ENCODE results near the gene RAB18. TPM values are rescaled to one million over a fixed set of nuclear protein-coding genes. Genes with fewer than 3 reads are reported as not detected.

The RAB18 gene
- total and polyA plus RNA-seq, 2 of the 8 experiments (the other 6 are each of a cell fraction or from before 2014, with no cell fraction given), result 14.7 to 69.7 TPM

DNA sequence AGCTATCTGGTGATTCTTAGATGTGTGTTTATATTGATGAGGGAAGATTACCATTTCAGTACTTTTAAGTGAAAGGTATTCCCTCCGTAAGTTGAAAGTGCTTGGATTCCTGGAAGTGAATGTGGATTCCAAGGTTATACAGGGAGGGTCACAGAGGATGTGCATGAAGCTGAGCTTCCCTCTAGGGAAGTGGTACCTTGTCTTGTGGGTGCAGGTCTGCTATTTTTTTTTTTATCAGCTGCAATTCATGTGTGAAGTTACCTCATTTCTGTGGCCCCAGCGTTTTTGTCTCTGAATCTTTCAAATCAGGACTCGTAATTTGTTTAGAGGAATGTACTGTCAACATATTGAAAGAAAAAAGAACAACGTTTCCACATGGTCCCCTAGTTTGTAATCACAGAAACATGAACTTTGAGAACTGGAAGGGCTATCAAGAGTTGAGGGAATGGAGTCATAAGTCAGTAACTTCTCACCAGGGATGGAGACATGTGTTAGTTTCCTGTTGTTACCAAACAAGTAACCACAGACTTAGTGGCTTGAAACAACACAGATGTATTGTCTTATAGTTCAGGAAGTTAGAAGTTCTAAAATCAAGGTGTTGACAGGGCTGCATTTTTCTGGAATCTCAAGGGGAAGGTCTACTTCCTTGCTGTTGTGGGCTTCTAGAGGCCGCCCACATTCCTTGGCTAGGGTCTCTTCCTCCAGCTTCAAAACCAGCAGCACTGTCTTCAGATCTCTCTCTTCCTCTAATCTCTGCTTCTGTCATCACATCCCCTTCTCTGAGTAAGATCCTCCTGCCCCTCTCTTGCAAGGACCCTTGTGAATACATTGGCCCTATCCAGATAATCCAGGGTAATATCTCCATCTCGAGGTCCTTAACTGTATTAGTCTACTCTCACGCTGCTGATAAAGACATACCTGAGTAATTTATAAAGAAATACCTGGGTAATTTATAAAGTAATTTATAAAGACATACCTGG is 64.4 kb downstream of the RAB18 start:
- no peak overlapping the region for H2BK15ac ChIP-seq (ENCODE audit: low read length)
- no peak overlapping the region for H3K14ac ChIP-seq (ENCODE audit: insufficient read length)
- H3K4ac ChIP-seq (replicated peaks; ENCODE audit: insufficient read length, low read depth, low read length), result no peak overlapping the region
- POLR2A ChIA-PET (ENCODE audit: partially characterized antibody), result no interaction called here
- no peaks in the 10 kb centered on the region for H3K23me2 ChIP-seq (ENCODE audit: low read depth, low read length)
- no peak overlapping the region for H4K5ac ChIP-seq (ENCODE audit: insufficient read length, low read depth, low read length)
- no peak overlapping the region for H3K4me2 ChIP-seq (ENCODE audit: insufficient read depth in 1 of 2, low read depth in 2 of 2, low read length in 2 of 2)
- DNase-seq (ENCODE audit: low read depth in 1 of 2, low spot score in 2 of 2), result no peak
- H3K18ac ChIP-seq (ENCODE audit: extremely low read depth, low read length), result no peak overlapping the region
- H3K27me3 ChIP-seq (replicated peaks in 1 of 4; ENCODE audit: control insufficient read depth in 3 of 4, extremely low read depth in 1 of 4, insufficient read depth in 3 of 4, low read length in 3 of 4), result no peaks in the 10 kb centered on the region
- H4K8ac ChIP-seq (ENCODE audit: extremely low read depth, insufficient read depth, low read length), result no peak overlapping the region
- no peak overlapping the region for H4K91ac ChIP-seq (replicated peaks; ENCODE audit: insufficient read length, low read length)
- no peaks in the 10 kb centered on the region for H4K20me1 ChIP-seq (replicated peaks in 1 of 2; ENCODE audit: control insufficient read depth in 1 of 2, insufficient read depth in 2 of 2, low read length in 2 of 2)
- no peak overlapping the region for H3K56ac ChIP-seq (replicated peaks; ENCODE audit: insufficient read length, low read depth, low read length)
- H3K4me3 ChIP-seq (ENCODE audit: extremely low read depth in 1 of 4, insufficient read depth in 2 of 4, low read depth in 3 of 4, low read length in 4 of 4), result no peak overlapping the region
- no peak for FAIRE-seq
- H2BK12ac ChIP-seq (ENCODE audit: low read depth, low read length), result no peak overlapping the region
- H2BK120ac ChIP-seq (replicated peaks; ENCODE audit: low read depth, low read length), result no peak overlapping the region
- H2BK5ac ChIP-seq (ENCODE audit: low read depth, low read length), result no peak overlapping the region
- no peak overlapping the region for H3K23ac ChIP-seq (ENCODE audit: insufficient read length)
- H3K9ac ChIP-seq (replicated peaks in 1 of 4; ENCODE audit: extremely low read depth in 1 of 4, low read depth in 3 of 4, low read length in 3 of 4), result no peak overlapping the region
- H3K79me1 ChIP-seq (ENCODE audit: low read depth, low read length), result no peaks in the 10 kb centered on the region
- H3K79me2 ChIP-seq (ENCODE audit: control insufficient read depth in 1 of 2, insufficient read depth in 2 of 2, low read length in 2 of 2), result no peaks in the 10 kb centered on the region
- no peaks in the 10 kb centered on the region for H3K9me3 ChIP-seq (ENCODE audit: insufficient read depth in 2 of 2, low read depth in 1 of 2, low read length in 1 of 2)
- no peaks in the 10 kb centered on the region for H3K36me3 ChIP-seq (ENCODE audit: control insufficient read depth in 2 of 4, insufficient read depth in 4 of 4, low read length in 3 of 4)
- CTCF ChIA-PET (ENCODE audit: partially characterized antibody), result interaction anchor here (1.7 kb wide), 1 partner anchor 825 kb away, joined by 4 read pairs; no protein-coding TSS in a partner anchor
- no peak overlapping the region for H2BK20ac ChIP-seq (ENCODE audit: low read length)
- H2AK5ac ChIP-seq (ENCODE audit: low read depth, low read length), result no peak overlapping the region
- no peaks in the 10 kb centered on the region for H3K4me1 ChIP-seq (replicated peaks in 1 of 4; ENCODE audit: control insufficient read depth in 3 of 4, insufficient read depth in 4 of 4, low read length in 3 of 4)
- no peak overlapping the region for H3K27ac ChIP-seq (ENCODE audit: low read depth, low read length)
- H2AFZ ChIP-seq (ENCODE audit: low read length), result no peak overlapping the region
- WGBS, 2 experiments (ENCODE audit: extremely low coverage in 1 of 2, insufficient coverage in 1 of 2, insufficient read length in 1 of 2, insufficient replicate concordance in 2 of 2, low coverage in 1 of 2, low lambda C conversion rate in 2 of 2, missing lambda C conversion rate in 1 of 2), result 88% methylated on average over 7 of the region's 7 CpGs; no CpG with 5 or more reads in 1 of the 2 experiments
- TF ChIP-seq ATF3 (IDR thresholded peaks at IDR 0.05; ENCODE audit: insufficient read depth, low read depth, low read length) (no peak), EZH2 (IDR thresholded peaks at IDR 0.05; ENCODE audit: low read depth, low read length, severe bottlenecking) (no peak), SIX5 (IDR thresholded peaks at IDR 0.05; ENCODE audit: low read depth, low read length) (no peak), KDM1A (IDR thresholded peaks at IDR 0.05; ENCODE audit: borderline replicate concordance, low read length) (no peak), POLR2AphosphoS5 (IDR thresholded peaks at IDR 0.05; ENCODE audit: low read depth, low read length) (no peak), CHD2 (IDR thresholded peaks at IDR 0.05; ENCODE audit: low read length) (no peak), BACH1 (IDR thresholded peaks at IDR 0.05; ENCODE audit: low read length) (no peak), TEAD4 (IDR thresholded peaks at IDR 0.05; ENCODE audit: low read depth, low read length) (no peak), ZNF274 (IDR thresholded peaks at IDR 0.05; ENCODE audit: borderline replicate concordance, extremely low read depth, low read length) (no peak)
